Esophagus muscularis mucosa (tissue), 4 donors: ENCODE data around the gene COL4A6. TPM values are rescaled to one million over a fixed set of nuclear protein-coding genes. Genes with fewer than 3 reads are reported as not detected.

Source experiments
- DNase-seq: peaks from one replicate; pipeline ENCODE4 v3.0.0-alpha.2; 2017; ENCODE audit errors: extremely low spot score
- H3K27ac ChIP-seq, 4 donors: fragments of 200-600 bp; sonication (generic); replicated peaks in 1 of 4; 1 replicate in 3 of 4; 2 replicates in 1 of 4; pipeline ENCODE4 v1.5.1; 2016 to 2019; ENCODE audit warnings: mild to moderate bottlenecking in 1 of 4
- H3K27me3 ChIP-seq, 4 donors: fragments of 200-600 bp; sonication (generic); one replicate each; pipeline versions ENCODE4 v1.5.1 to v1.6.0; 2016 to 2019
- H3K36me3 ChIP-seq, 4 donors: fragments of 200-600 bp; sonication (generic); one replicate each; pipeline ENCODE4 v1.5.1; 2016 to 2019
- H3K4me1 ChIP-seq, 4 donors: fragments of 200-600 bp; sonication (generic); one replicate each; pipeline ENCODE4 v1.5.1; 2016 to 2019
- H3K4me3 ChIP-seq, 4 donors: fragments of 200-600 bp; sonication (generic); 1 replicate in 2 of 4; 2 replicates in 2 of 4; pipeline ENCODE4 v1.5.1; 2016 to 2019; ENCODE audit warnings: mild to moderate bottlenecking in 4 of 4, moderate library complexity in 1 of 4
- H3K9me3 ChIP-seq, 4 donors: fragments of 200-600 bp; sonication (generic); 1 replicate in 3 of 4; 2 replicates in 1 of 4; pipeline ENCODE4 v1.5.1; 2016 to 2019
- EP300 ChIP-seq: sonication (generic); formaldehyde crosslinking; IDR thresholded peaks from one replicate; pipeline ENCODE4 v1.6.1; 2017; ENCODE audit warnings: antibody characterized with exemption
- POLR2A ChIP-seq: fragments of 450-650 bp; IDR thresholded peaks from one replicate; pipeline ENCODE4 v1.6.1; 2017; ENCODE audit warnings: antibody characterized with exemption, moderate library complexity, mild to moderate bottlenecking, low read depth
- POLR2AphosphoS5 ChIP-seq, 2 donors: sonication (generic); formaldehyde crosslinking; IDR thresholded peaks; one replicate each; pipeline ENCODE4 v1.6.1; 2017; ENCODE audit warnings: antibody characterized with exemption in 2 of 2
- WGBS: methylation state at CpG from one replicate; pipeline ENCODE4 v1.1.5; 2018; 5-methylcytosine and 5-hydroxymethylcytosine counted together
- intact Hi-C: fragments of 100-400 bp; cut with DNase I; formaldehyde crosslinking; loops from one replicate; pipeline ENCODE4 v1.15.1; 2023
- total RNA-seq, 4 donors: library from RNA; depleted of rRNA; stranded (reverse); fragments of >200 nt; gene quantifications; one replicate each; pipeline versions ENCODE4 v1.1.0 to v1.2.1, GENCODE V29; 2016
- TF ChIP-seq, protein P1 (sequence below), 3 experiments: fragments of 200-600 bp in 2 of 3; fragments of 450-650 bp in 1 of 3; sonication (generic) in 2 of 3; IDR thresholded peaks; one replicate each; pipeline ENCODE4 v1.5.1; 2017 to 2019; ENCODE audit warnings: antibody characterized with exemption in 3 of 3, mild to moderate bottlenecking in 2 of 3, moderate library complexity in 1 of 3

COL4A6 gene
- total RNA-seq, 4 donors from 2014 or later, result 126 to 192 (median 164) TPM

GRCh38 chrX:108132034-108132433 is 306.2 kb downstream of the COL4A6 start:
- Histone ChIP-seq H3K36me3 (peaks cover 0 to 26% (median 9%) of the 10 kb centered on the region in 4 donors), H3K9me3 (no peaks in the 10 kb centered on the region), H3K4me3 (no peak overlapping the region), H3K27ac (no peak overlapping the region), H3K27me3 (no peaks in the 10 kb centered on the region), H3K4me1 (no peaks in the 10 kb centered on the region)
- intact Hi-C loops, result no loop called here
- WGBS, result 84% methylated on average over 6 of the region's 8 CpGs
- no peak for DNase-seq
- TF ChIP-seq EP300, result no peak

DNA sequence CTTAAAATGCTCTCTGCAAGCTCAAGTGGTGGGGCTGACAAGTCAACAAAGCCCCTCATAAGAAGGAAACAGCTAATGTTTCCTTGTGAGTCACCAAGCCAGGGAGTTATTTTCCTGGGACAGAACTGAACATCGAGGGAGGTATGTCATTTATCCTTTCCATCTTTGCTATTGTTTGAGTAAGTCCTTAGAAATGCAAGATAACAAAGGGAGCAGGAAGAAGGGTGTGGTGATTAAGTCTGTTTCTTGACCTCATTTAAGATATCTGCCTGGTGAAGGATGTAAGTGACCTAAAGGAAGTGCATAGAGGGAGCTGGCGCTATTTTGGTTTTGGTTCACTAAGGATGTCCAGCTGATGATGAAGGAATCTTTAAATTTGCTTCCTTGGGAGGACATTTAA is 306.8 kb downstream of the COL4A6 start:
- H3K9me3 ChIP-seq, result no peaks in the 10 kb centered on the region
- no peaks in the 10 kb centered on the region for H3K4me1 ChIP-seq
- H3K27me3 ChIP-seq, result no peaks in the 10 kb centered on the region
- no peak overlapping the region for H3K27ac ChIP-seq
- TF ChIP-seq, protein P1, sequence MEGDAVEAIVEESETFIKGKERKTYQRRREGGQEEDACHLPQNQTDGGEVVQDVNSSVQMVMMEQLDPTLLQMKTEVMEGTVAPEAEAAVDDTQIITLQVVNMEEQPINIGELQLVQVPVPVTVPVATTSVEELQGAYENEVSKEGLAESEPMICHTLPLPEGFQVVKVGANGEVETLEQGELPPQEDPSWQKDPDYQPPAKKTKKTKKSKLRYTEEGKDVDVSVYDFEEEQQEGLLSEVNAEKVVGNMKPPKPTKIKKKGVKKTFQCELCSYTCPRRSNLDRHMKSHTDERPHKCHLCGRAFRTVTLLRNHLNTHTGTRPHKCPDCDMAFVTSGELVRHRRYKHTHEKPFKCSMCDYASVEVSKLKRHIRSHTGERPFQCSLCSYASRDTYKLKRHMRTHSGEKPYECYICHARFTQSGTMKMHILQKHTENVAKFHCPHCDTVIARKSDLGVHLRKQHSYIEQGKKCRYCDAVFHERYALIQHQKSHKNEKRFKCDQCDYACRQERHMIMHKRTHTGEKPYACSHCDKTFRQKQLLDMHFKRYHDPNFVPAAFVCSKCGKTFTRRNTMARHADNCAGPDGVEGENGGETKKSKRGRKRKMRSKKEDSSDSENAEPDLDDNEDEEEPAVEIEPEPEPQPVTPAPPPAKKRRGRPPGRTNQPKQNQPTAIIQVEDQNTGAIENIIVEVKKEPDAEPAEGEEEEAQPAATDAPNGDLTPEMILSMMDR (IDR thresholded peaks at IDR 0.05), result no peak
- TF ChIP-seq EP300 (no peak), POLR2A (no peak), POLR2AphosphoS5 (IDR thresholded peaks at IDR 0.05) (peak in 1 of 2 donors; percentile 16)
- 77% methylated on average over 2 of the region's 2 CpGs for WGBS
- no peak overlapping the region for H3K4me3 ChIP-seq
- no peak for DNase-seq
- intact Hi-C loops, result no loop called here
- H3K36me3 ChIP-seq, result peaks cover 0 to 24% (median 8%) of the 10 kb centered on the region in 4 donors

DNA sequence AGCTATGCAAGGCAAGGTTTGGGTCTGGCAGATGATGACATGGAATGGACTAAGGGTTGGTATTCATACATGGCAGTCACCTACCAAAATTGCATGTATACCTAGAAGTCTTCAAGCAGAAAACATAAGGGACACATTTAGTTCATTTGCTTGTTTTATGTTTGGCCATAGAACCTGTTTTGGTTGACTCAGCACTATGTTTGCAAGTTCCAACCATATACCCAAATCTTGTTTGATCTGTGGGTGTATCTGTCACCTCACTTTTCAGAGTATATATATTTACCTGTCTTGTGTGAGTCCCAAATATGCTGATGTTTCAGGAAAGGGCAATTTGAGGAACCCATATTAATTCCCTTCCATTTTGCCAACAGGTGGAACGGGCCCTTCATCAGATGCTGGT is 307.3 kb downstream of the COL4A6 start:
- Histone ChIP-seq H3K36me3 (peaks cover 0 to 28% (median 8%) of the 10 kb centered on the region in 4 donors), H3K27ac (no peak overlapping the region), H3K27me3 (no peaks in the 10 kb centered on the region), H3K4me3 (no peak overlapping the region), H3K4me1 (no peaks in the 10 kb centered on the region), H3K9me3 (no peaks in the 10 kb centered on the region)
- 71% methylated on average over 1 of the region's 1 CpG for WGBS
- intact Hi-C loops, result no loop called here
- TF ChIP-seq EP300 (no peak), POLR2AphosphoS5 (IDR thresholded peaks at IDR 0.05) (no peak), POLR2A (no peak)
- TF ChIP-seq, protein P1 (IDR thresholded peaks at IDR 0.05), result no peak
- DNase-seq, result no peak

GRCh38 chrX:108127152-108127551 is 311.1 kb downstream of the COL4A6 start:
- no peak for DNase-seq
- H3K4me3 ChIP-seq, result no peak overlapping the region
- H3K27ac ChIP-seq, result no peak overlapping the region
- H3K9me3 ChIP-seq, result no peaks in the 10 kb centered on the region
- H3K27me3 ChIP-seq, result peaks cover 0 to 6% (median 0%) of the 10 kb centered on the region in 4 donors
- peaks cover 3 to 17% (median 8%) of the 10 kb centered on the region in 4 donors for H3K4me1 ChIP-seq
- intact Hi-C loops, result no loop called here
- WGBS, result 72% methylated on average over 4 of the region's 4 CpGs
- TF ChIP-seq POLR2AphosphoS5 (IDR thresholded peaks at IDR 0.05), result no peak
- no peak for TF ChIP-seq EP300
- no peak for TF ChIP-seq POLR2A
- TF ChIP-seq, protein P1 (IDR thresholded peaks at IDR 0.05), result no peak
- peaks cover 0 to 14% (median 0%) of the 10 kb centered on the region in 4 donors for H3K36me3 ChIP-seq

DNA sequence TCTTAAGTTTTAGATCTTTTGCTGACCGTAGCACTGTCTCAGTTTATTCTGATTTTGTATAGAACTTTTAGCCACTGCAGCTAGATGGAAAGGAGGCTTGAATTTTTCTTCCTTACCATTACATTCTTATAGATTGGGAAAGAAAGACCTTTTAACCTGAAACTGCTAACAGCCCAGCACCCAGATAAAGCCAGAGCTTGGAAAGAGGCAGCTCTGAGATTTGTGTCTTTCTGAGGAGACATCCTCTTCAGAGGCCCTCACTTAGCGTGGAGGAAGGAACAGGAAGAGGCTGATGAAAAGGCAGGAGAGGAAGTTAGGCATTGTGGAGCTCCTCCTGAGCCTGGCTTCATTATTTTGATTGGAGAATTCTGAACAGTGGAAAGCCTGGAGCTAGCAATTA is 311.6 kb downstream of the COL4A6 start:
- no peak overlapping the region for H3K27ac ChIP-seq

More for the DNA sequence above, 311.6 kb downstream of the COL4A6 start:
- no peak for DNase-seq
- intact Hi-C loops, result no loop called here
- WGBS, result 71% methylated on average over 2 of the region's 2 CpGs
- H3K4me1 ChIP-seq, result peaks cover 3 to 22% (median 12%) of the 10 kb centered on the region in 4 donors
- H3K27me3 ChIP-seq, result peaks cover 0 to 6% (median 0%) of the 10 kb centered on the region in 4 donors
- TF ChIP-seq POLR2AphosphoS5 (IDR thresholded peaks at IDR 0.05), result no peak
- no peak for TF ChIP-seq POLR2A
- TF ChIP-seq, protein P1 (IDR thresholded peaks at IDR 0.05), result no peak
- no peak for TF ChIP-seq EP300
- H3K36me3 ChIP-seq, result peaks cover 0 to 14% (median 0%) of the 10 kb centered on the region in 4 donors
- no peak overlapping the region for H3K4me3 ChIP-seq
- H3K9me3 ChIP-seq, result no peaks in the 10 kb centered on the region
